ENCODE measurements around the gene GALNS.

Gene GALNS

GRCh38 chr16:88881675-88882357 lies 25.1 kb upstream of the GALNS start:
- no peak overlapping the region for H3K27ac ChIP-seq (ENCODE audit: low read length)
- H3K4me1 ChIP-seq (ENCODE audit: control insufficient read depth, insufficient read depth, low read length) = peaks cover 2% of the 10 kb centered on the region; the same call in 1 of the 2 replicates
- no peak overlapping the region for H3K4me3 ChIP-seq (ENCODE audit: low read length)
- no peaks in the 10 kb centered on the region for H3K36me3 ChIP-seq (ENCODE audit: control insufficient read depth, insufficient read depth, low read length)
- H3K27me3 ChIP-seq (ENCODE audit: control insufficient read depth, insufficient read depth, low read length) = no peaks in the 10 kb centered on the region
- no CpG with 5 or more reads among the region's 27 CpGs for WGBS (ENCODE audit: insufficient coverage, insufficient read length)
- H3K9me3 ChIP-seq (ENCODE audit: control insufficient read depth, insufficient read depth, low read length) = no peaks in the 10 kb centered on the region
- no peak for DNase-seq (ENCODE audit: low read depth, low spot score)

DNA sequence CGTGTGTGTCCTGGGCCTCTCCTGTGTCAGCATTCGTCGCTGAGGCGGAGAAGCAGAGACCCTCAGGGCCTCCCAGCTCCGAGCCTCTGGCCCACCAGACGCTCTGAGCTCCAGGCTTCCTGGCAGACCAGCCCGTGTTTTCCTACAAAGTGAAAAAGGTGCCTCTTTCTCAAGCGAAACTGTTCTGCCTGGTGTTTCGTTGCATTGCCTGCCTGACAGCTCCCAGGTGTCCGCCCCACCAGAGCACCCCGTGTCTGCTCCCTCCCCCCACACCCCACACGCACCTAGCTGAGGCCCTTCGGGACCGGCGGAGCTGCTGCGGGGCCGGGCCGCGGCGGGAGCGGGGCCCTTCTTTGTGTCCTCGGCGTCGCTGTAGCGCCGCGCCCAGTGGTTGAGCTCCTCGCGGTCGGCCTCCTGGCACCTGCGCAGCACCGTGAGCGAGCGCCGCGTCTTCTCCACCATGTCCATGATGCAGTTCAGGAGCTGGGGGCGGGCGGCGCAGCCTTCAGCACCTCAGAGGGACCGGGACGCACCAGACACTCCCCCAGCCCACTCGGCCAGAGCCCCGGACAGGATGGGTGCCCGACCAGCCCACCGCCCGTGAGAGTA lies 24.4 kb upstream of the GALNS start:
- H3K27me3 ChIP-seq (ENCODE audit: control insufficient read depth, insufficient read depth, low read length) = no peaks in the 10 kb centered on the region
- no peaks in the 10 kb centered on the region for H3K36me3 ChIP-seq (ENCODE audit: control insufficient read depth, insufficient read depth, low read length)
- WGBS (ENCODE audit: insufficient coverage, insufficient read length) = no CpG with 5 or more reads among the region's 46 CpGs

DNA sequence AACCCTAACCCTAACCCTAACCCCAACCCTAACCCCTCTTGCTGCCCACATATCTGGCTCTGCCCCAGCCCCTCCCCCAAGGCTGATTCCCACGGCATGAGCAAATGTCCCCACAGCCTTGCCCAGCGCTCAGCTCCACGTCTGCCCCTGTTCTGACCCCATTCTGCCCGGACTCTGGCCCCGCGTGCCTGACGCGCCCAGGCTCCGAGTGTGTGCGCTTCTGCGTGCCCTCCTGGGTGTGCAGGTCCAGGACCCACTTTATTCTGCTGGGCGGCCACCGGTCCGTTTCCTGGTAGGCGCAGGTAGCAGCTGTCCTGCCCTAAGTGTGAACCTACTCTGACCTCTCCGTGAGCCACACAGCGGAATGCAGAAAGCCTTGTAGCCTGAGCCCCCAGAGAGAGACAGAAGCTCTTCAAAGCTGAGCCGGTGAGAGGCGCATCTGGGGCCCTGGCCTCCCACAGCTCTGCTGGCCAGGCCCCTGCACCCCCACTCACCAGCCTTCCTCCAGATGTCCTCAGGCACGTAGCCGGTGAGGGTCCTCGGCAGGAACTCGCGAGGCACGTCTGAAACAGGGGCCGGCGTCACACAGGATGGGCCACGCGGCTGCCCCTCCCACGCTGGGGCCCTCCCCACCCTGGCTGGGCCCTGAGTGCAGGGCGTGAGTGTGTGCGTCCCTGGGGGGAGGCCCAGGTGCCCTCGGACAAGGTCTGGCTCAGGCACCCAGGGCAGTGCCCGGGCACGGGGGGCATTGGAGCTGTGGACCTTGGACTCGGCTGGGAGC lies 23.7 kb upstream of the GALNS start:
- Histone ChIP-seq H3K4me3 (ENCODE audit: low read length) (no peak overlapping the region), H3K4me1 (ENCODE audit: control insufficient read depth, insufficient read depth, low read length) (peaks cover 2% of the 10 kb centered on the region; the same call in 1 of the 2 replicates), H3K27ac (ENCODE audit: low read length) (no peak overlapping the region), H3K36me3 (ENCODE audit: control insufficient read depth, insufficient read depth, low read length) (no peaks in the 10 kb centered on the region), H3K27me3 (ENCODE audit: control insufficient read depth, insufficient read depth, low read length) (no peaks in the 10 kb centered on the region), H3K9me3 (ENCODE audit: control insufficient read depth, insufficient read depth, low read length) (no peaks in the 10 kb centered on the region)
- no CpG with 5 or more reads among the region's 36 CpGs for WGBS (ENCODE audit: insufficient coverage, insufficient read length)
- no peak for DNase-seq (ENCODE audit: low read depth, low spot score)

More for the DNA sequence above, 24.4 kb upstream of the GALNS start:
- H3K27ac ChIP-seq (ENCODE audit: low read length) = no peak overlapping the region
- no peak for DNase-seq (ENCODE audit: low read depth, low spot score)
- no peaks in the 10 kb centered on the region for H3K9me3 ChIP-seq (ENCODE audit: control insufficient read depth, insufficient read depth, low read length)
- peaks cover 2% of the 10 kb centered on the region; the same call in 1 of the 2 replicates for H3K4me1 ChIP-seq (ENCODE audit: control insufficient read depth, insufficient read depth, low read length)
- no peak overlapping the region; the same call in 1 of the 2 replicates for H3K4me3 ChIP-seq (ENCODE audit: low read length)

GRCh38 chr16:88879788-88880055 lies 23.0 kb upstream of the GALNS start:
- H3K4me1 ChIP-seq (ENCODE audit: control insufficient read depth, insufficient read depth, low read length) = peaks cover 2% of the 10 kb centered on the region; the same call in 1 of the 2 replicates
- H3K27ac ChIP-seq (ENCODE audit: low read length) = no peak overlapping the region
- no peaks in the 10 kb centered on the region; the same call in 1 of the 2 replicates for H3K36me3 ChIP-seq (ENCODE audit: control insufficient read depth, insufficient read depth, low read length)
- no peak overlapping the region for H3K4me3 ChIP-seq (ENCODE audit: low read length)
- H3K27me3 ChIP-seq (ENCODE audit: control insufficient read depth, insufficient read depth, low read length) = no peaks in the 10 kb centered on the region
- no CpG with 5 or more reads among the region's 11 CpGs for WGBS (ENCODE audit: insufficient coverage, insufficient read length)
- DNase-seq (ENCODE audit: low read depth, low spot score) = no peak
- H3K9me3 ChIP-seq (ENCODE audit: control insufficient read depth, insufficient read depth, low read length) = no peaks in the 10 kb centered on the region

GRCh38 chr16:88878967-88879787 lies 22.4 kb upstream of the GALNS start:
- WGBS (ENCODE audit: insufficient coverage, insufficient read length) = no CpG with 5 or more reads among the region's 45 CpGs
- Histone ChIP-seq H3K9me3 (ENCODE audit: control insufficient read depth, insufficient read depth, low read length) (no peaks in the 10 kb centered on the region), H3K27ac (ENCODE audit: low read length) (no peak overlapping the region), H3K4me3 (ENCODE audit: low read length) (no peak overlapping the region), H3K36me3 (ENCODE audit: control insufficient read depth, insufficient read depth, low read length) (no peaks in the 10 kb centered on the region; the same call in 1 of the 2 replicates), H3K4me1 (ENCODE audit: control insufficient read depth, insufficient read depth, low read length) (peaks cover 2% of the 10 kb centered on the region; the same call in 1 of the 2 replicates), H3K27me3 (ENCODE audit: control insufficient read depth, insufficient read depth, low read length) (no peaks in the 10 kb centered on the region)
- DNase-seq (ENCODE audit: low read depth, low spot score) = no peak

- H3K9me3 ChIP-seq (ENCODE audit: control insufficient read depth, insufficient read depth, low read length) = no peaks in the 10 kb centered on the region
Observed at GRCh38 chr16:88878356-88878755, 21.6 kb upstream of the GALNS start.

GRCh38 chr16:88877564-88878289 lies 21.0 kb upstream of the GALNS start:
- Histone ChIP-seq H3K4me3 (ENCODE audit: low read length) (no peak overlapping the region), H3K9me3 (ENCODE audit: control insufficient read depth, insufficient read depth, low read length) (no peaks in the 10 kb centered on the region), H3K36me3 (ENCODE audit: control insufficient read depth, insufficient read depth, low read length) (no peaks in the 10 kb centered on the region; the same call in 1 of the 2 replicates), H3K27me3 (ENCODE audit: control insufficient read depth, insufficient read depth, low read length) (no peaks in the 10 kb centered on the region), H3K27ac (ENCODE audit: low read length) (no peak overlapping the region), H3K4me1 (ENCODE audit: control insufficient read depth, insufficient read depth, low read length) (peaks cover 2% of the 10 kb centered on the region; the same call in 1 of the 2 replicates)
- no peak for DNase-seq (ENCODE audit: low read depth, low spot score)
- WGBS (ENCODE audit: insufficient coverage, insufficient read length) = no CpG with 5 or more reads among the region's 20 CpGs

More at GRCh38 chr16:88878356-88878755, 21.6 kb upstream of the GALNS start:
- no peak overlapping the region for H3K4me3 ChIP-seq (ENCODE audit: low read length)
- no CpG with 5 or more reads among the region's 20 CpGs for WGBS (ENCODE audit: insufficient coverage, insufficient read length)
- no peaks in the 10 kb centered on the region; the same call in 1 of the 2 replicates for H3K36me3 ChIP-seq (ENCODE audit: control insufficient read depth, insufficient read depth, low read length)
- no peak for DNase-seq (ENCODE audit: low read depth, low spot score)
- peaks cover 2% of the 10 kb centered on the region; the same call in 1 of the 2 replicates for H3K4me1 ChIP-seq (ENCODE audit: control insufficient read depth, insufficient read depth, low read length)
- H3K27ac ChIP-seq (ENCODE audit: low read length) = no peak overlapping the region
- no peaks in the 10 kb centered on the region for H3K27me3 ChIP-seq (ENCODE audit: control insufficient read depth, insufficient read depth, low read length)

DNA sequence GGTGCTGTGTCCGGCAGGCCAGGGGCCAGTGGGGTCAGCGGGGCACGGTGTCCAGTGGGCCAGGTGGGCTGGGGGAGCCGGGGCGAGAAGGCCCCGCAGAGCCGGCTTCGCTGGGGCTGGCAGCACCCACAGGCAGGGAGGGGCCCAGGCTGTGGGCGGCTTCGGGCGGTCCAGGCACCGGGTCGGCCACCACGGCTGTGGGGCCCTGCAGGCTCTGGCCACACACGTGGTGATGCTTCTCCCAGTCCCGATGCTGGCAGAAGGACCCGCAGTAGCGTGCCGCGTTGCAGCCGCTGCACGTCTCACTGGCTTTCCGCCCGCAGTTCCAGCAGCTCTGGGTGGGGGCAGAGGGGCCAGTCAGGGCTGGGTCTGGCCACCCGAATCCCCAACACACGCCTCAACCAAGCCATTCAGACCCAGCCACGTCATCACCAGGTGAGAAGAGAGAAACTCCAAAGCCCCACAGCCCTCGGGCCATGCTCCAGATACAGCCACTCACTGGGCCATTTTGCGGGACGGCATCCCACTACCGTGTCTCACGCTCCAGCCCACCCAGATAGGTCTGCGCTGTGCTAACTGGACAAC lies 20.3 kb upstream of the GALNS start:
- H3K4me1 ChIP-seq (ENCODE audit: control insufficient read depth, insufficient read depth, low read length) = peaks cover 2% of the 10 kb centered on the region; the same call in 1 of the 2 replicates
- no peak for DNase-seq (ENCODE audit: low read depth, low spot score)
- no peaks in the 10 kb centered on the region for H3K9me3 ChIP-seq (ENCODE audit: control insufficient read depth, insufficient read depth, low read length)
- H3K27me3 ChIP-seq (ENCODE audit: control insufficient read depth, insufficient read depth, low read length) = no peaks in the 10 kb centered on the region
- H3K27ac ChIP-seq (ENCODE audit: low read length) = no peak overlapping the region
- no peak overlapping the region for H3K4me3 ChIP-seq (ENCODE audit: low read length)
- WGBS (ENCODE audit: insufficient coverage, insufficient read length) = no CpG with 5 or more reads among the region's 33 CpGs
- no peaks in the 10 kb centered on the region; the same call in 1 of the 2 replicates for H3K36me3 ChIP-seq (ENCODE audit: control insufficient read depth, insufficient read depth, low read length)

DNA sequence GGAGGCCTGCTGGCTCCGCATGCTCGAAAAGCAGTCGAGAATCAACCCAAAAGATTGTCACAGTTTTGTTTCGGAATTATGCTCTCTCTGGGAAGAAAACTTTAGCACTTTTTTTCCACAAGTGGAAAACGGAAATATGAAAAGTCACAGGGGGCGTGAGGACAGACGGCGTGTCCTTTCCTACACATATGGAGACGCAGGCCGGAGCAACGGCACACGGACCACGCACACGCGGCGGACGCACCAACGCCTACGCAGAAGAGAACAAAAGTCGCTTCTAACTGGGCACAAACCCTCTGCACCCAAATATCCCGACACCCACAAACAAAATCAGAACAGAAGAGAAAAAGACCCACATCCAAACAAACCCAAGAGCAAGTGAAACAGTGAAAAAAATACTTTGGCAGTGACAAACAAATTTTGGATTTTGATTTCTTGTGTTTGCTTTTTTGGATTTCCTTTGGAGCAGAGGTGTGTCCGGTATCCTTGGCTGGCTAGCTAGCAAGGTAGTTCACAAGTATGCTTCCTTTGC lies 19.0 kb upstream of the GALNS start:
- Histone ChIP-seq H3K27me3 (ENCODE audit: control insufficient read depth, insufficient read depth, low read length) (no peaks in the 10 kb centered on the region), H3K27ac (ENCODE audit: low read length) (no peak overlapping the region), H3K36me3 (ENCODE audit: control insufficient read depth, insufficient read depth, low read length) (no peaks in the 10 kb centered on the region; the same call in 1 of the 2 replicates), H3K9me3 (ENCODE audit: control insufficient read depth, insufficient read depth, low read length) (no peaks in the 10 kb centered on the region), H3K4me1 (ENCODE audit: control insufficient read depth, insufficient read depth, low read length) (peaks cover 1% of the 10 kb centered on the region; the same call in 1 of the 2 replicates), H3K4me3 (ENCODE audit: low read length) (no peak overlapping the region)
- no peak for DNase-seq (ENCODE audit: low read depth, low spot score)
- no CpG with 5 or more reads among the region's 22 CpGs for WGBS (ENCODE audit: insufficient coverage, insufficient read length)

Measured in iPS DF 6.9 (cell line).